22Rv1 (cell line): Measurements from ENCODE around the gene MSI2.

Experiments used
- H3K27ac ChIP-seq: fragments of 450-650 bp; 2 replicates; pipeline ENCODE4 v1.5.1; 2017
- ZFX ChIP-seq: fragments of 450-650 bp; IDR thresholded peaks from 2 replicates; pipeline ENCODE4 v1.6.1; 2017; ENCODE audit warnings: antibody characterized with exemption, borderline replicate concordance
- TF ChIP-seq, protein P1 (sequence below): fragments of 450-650 bp; IDR thresholded peaks from 2 replicates; pipeline ENCODE4 v1.5.1; 2017; ENCODE audit warnings: mild to moderate bottlenecking

MSI2 gene

DNA sequence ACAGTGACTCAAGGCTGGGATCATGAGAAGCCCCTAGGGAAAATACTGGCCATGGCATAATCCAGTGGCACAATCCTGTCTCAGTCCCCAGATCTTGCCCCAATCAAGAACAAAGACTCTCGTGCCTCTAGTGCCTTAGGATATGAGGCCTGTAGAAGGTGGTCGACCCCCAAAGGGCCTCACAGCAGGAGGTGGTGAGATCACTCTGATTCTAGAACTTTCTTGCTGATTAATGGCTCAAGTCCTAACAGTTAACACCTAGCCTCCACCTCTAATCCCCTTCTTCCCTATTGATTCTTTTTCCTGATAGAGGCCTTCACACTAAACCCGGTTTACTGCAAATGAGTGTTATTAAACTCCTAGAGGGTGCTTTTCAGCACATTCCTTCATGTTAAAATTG is 312.0 kb downstream of the MSI2 start:
- no peak overlapping the region for H3K27ac ChIP-seq
- TF ChIP-seq, protein P1, sequence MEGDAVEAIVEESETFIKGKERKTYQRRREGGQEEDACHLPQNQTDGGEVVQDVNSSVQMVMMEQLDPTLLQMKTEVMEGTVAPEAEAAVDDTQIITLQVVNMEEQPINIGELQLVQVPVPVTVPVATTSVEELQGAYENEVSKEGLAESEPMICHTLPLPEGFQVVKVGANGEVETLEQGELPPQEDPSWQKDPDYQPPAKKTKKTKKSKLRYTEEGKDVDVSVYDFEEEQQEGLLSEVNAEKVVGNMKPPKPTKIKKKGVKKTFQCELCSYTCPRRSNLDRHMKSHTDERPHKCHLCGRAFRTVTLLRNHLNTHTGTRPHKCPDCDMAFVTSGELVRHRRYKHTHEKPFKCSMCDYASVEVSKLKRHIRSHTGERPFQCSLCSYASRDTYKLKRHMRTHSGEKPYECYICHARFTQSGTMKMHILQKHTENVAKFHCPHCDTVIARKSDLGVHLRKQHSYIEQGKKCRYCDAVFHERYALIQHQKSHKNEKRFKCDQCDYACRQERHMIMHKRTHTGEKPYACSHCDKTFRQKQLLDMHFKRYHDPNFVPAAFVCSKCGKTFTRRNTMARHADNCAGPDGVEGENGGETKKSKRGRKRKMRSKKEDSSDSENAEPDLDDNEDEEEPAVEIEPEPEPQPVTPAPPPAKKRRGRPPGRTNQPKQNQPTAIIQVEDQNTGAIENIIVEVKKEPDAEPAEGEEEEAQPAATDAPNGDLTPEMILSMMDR: no peak
- no peak for TF ChIP-seq ZFX

DNA sequence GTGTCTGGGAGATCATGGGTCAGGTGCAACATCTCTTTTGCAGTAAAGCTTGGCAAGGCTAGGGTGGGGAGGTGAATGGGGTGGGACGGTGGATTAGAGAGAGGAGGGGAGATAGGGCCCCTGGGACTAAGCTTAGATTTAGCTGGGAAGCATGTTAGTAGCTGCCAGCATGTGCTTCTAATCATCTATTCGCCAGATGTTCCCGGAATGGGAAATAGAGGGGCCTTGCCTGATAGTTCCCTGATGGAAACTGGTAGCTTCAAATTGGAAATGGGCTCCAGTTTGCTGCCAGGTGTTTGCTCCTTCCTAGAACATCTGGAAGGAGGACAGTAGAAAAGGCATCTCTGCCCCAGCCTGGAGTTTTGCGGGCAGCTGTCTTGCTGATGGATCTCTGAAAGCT is 312.7 kb downstream of the MSI2 start:
- no peak overlapping the region for H3K27ac ChIP-seq
- no peak for TF ChIP-seq ZFX
- TF ChIP-seq, protein P1: no peak

DNA sequence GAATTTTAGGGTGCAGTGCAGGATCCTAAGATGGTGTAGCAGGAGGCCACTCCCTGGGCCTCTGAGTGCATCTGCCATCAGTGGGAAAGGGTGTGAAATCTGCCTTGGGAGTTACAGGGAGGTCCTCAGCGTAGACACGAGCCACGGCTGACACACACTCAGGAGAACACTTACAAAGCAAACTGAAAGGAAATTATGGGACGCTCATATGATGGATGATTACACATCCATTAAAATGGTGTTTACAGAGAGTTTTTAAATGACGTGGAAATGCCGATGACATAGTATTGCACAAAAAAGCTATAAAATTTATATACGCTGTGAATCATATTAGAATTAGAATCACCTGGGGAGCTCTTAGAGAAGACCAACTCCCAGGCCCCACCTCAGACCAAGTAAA is 313.5 kb downstream of the MSI2 start:
- TF ChIP-seq, protein P1: no peak
- no peak for TF ChIP-seq ZFX
- H3K27ac ChIP-seq: no peak overlapping the region

DNA sequence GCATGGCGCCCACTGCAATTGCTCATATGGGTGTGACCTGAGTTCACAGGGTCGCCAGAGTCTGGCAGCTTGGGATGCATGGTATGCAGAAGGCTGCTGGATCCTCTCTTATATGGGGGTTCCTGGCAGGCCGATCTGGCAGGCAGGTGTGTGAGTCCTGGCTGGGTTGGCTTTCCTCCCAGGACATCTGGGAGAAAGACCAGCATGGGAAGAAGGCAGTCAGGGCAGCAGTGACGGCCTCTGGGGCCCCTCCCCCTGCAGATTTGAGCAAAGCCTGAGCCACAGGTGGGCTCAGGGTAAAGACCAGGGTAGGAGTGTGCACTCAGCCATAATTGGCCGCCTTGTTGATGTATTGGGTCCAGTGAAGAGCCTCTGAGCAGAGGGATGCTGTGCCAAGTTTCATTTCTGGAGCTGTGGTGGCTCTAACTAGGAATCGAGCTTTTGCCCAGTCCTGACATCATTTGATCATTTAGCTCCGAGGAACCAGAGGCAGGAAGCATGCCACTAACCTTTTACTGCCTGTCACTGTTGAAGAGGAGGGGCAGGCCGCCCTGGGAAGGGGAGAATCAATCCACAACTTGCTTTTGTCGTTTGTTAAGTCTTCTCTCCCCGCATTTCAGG is 314.5 kb downstream of the MSI2 start:
- no peak overlapping the region for H3K27ac ChIP-seq
- TF ChIP-seq ZFX: no peak
- TF ChIP-seq, protein P1: no peak

DNA sequence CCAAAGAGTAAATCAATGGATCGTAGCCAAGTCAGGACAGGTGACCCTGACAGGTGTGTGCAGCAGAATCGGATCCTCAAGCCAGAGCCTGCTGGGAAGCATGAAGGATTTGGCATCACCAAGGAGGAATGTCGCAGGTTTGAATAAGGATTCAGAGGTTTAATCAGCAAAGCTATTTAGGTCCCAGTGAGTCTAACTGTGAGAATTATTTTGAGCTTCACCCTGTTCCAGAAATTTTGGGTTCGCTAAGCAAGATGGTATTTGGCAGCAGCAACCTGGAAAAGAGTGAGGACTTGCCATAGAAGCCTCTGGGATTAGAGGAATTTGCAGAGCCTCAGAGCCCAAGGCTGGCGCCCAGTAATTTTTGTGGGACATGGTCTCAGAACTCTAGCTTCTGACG is 315.7 kb downstream of the MSI2 start:
- no peak for TF ChIP-seq ZFX
- TF ChIP-seq, protein P1: no peak

DNA sequence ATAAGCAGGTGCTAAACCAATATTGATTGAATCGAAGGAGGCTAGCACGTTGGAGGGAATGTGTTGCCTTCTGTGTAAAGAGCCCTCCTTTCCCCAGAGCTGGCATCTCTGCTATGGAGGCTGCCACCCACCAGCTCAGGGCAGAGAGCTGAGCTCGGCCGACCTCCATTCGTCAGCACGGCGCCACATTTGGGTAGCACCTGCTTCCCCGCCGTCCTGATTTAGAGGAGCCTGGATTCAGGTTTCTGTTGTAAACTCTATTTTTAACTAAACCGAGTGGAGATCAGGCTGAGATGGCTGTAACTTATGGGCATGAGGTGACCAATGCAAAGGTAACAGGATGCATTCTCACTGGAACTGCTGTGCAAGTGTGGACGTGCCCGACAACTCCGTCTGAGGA is 316.3 kb downstream of the MSI2 start:
- TF ChIP-seq, protein P1: no peak
- no peak for TF ChIP-seq ZFX
- no peak overlapping the region for H3K27ac ChIP-seq

More for the DNA sequence above, 315.7 kb downstream of the MSI2 start:
- no peak overlapping the region for H3K27ac ChIP-seq

DNA sequence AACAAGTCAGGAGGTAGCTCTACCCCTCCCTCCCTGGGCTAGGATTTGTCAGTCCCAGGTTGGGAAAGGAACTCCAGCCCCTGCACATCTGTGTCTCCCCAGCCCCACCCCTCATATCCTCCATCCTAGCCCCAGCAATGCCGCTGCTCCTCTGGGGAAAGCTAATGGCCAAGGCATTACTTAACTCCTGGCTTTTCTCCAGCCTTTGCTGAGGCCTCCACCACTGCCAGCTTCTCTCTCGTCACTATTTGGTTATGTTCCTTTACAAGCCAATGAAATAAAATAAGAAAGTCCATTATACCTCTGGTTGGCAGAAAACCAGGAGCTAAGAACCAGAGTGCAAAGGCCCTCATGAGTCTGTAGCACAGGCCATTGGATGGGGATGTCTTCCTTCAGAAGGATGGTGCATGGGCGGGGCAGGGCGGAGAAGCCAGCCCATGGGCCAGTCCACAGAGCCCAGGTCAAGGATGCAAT is 317.8 kb downstream of the MSI2 start:
- TF ChIP-seq ZFX: no peak
- TF ChIP-seq, protein P1: no peak
- peak overlapping the region; percentile 53 for H3K27ac ChIP-seq
